Gastrocnemius medialis (tissue), 4 donors: ENCODE data around the gene AAK1.

ENCODE experiments used
- CTCF ChIP-seq, 5 experiments: fragments of 450-650 bp in 3 of 5; fragments of 200-600 bp in 2 of 5; sonication (generic) in 2 of 5; IDR thresholded peaks in 4 of 5; conservative IDR thresholded peaks in 1 of 5; 1 replicate in 4 of 5; 2 replicates in 1 of 5; pipeline ENCODE4 v1.5.1; 2016 to 2019; ENCODE audit warnings: antibody characterized with exemption in 5 of 5, mild to moderate bottlenecking in 3 of 5, moderate library complexity in 3 of 5
- POLR2A ChIP-seq, 2 donors: fragments of 450-650 bp; IDR thresholded peaks; one replicate each; pipeline ENCODE4 v1.6.1; 2017; ENCODE audit warnings: antibody characterized with exemption in 2 of 2, mild to moderate bottlenecking in 2 of 2, moderate library complexity in 2 of 2

- no peak for TF ChIP-seq CTCF (IDR thresholded peaks at IDR 0.05 in 4 of 5, conservative IDR thresholded peaks at IDR 0.05 in 1 of 5)
- no peak for TF ChIP-seq POLR2A (IDR thresholded peaks at IDR 0.05)
These were observed 114.1 kb downstream of the AAK1 start for GRCh38 chr2:69529480-69529879.
